HepG2 (cell line): ENCODE measurements around the gene CAPRIN1. TPM values are rescaled to one million over a fixed set of nuclear protein-coding genes. Genes with fewer than 3 reads are reported as not detected.

Experiments
- ATAC-seq: fragments of 200-7000 bp; cut with Tn5 transposase; 3 replicates; pipeline ENCODE4 v1.9.1; 2020; ENCODE audit warnings: mild to moderate bottlenecking, moderate library complexity
- BruUV-seq: library from RNA; stranded (reverse); fragments of 400-500 nt; replicated peaks from 2 replicates; lab custom pipeline; 2021; lab: Mats Ljungman, UMichigan
- CTCF ChIA-PET: fragments of 300-600 bp; formaldehyde crosslinking; extraction: SDS; loops from one replicate; lab custom pipeline; 2021; ENCODE audit warnings: low total read pairs, inconsistent platforms, low intra/inter-chr PET ratio; lab: Yijun Ruan, JAX
- POLR2A ChIA-PET: fragments of 350-600 bp; sonication (Branson Sonifier 250); formaldehyde crosslinking; loops from one replicate; lab custom pipeline; 2020; ENCODE audit warnings: antibody characterized with exemption, inconsistent platforms; lab: Yijun Ruan, JAX
- DNase-seq: peaks from one replicate; pipeline ENCODE4 v3.0.0-alpha.2; 2015; ENCODE audit warnings: low spot score
- FAIRE-seq: peaks from 3 replicates; lab custom pipeline; 2011; peaks lifted over from hg19 to GRCh38; lab: Jason Lieb, UNC
- H2AFZ ChIP-seq: one replicate; pipeline ENCODE4 v1.6.1; 2011; ENCODE audit warnings: low read length, inconsistent platforms
- H3K27ac ChIP-seq: fragments of 300-600 bp; 3 replicates; pipeline ENCODE4 v1.8.0; 2011; ENCODE audit warnings: mixed run types, mild to moderate bottlenecking, mixed read lengths, low read length, inconsistent platforms; ENCODE audit not compliant: insufficient read depth; ENCODE audit errors: extremely low read length
- H3K27me3 ChIP-seq, 2 experiments: fragments of 200-600 bp in 1 of 2; 2 replicates in 1 of 2; 3 replicates in 1 of 2; pipeline versions ENCODE4 v1.6.0 to v1.8.0; 2011; ENCODE audit warnings: low read length in 2 of 2, mild to moderate bottlenecking in 2 of 2, moderate library complexity in 2 of 2, inconsistent platforms in 1 of 2; ENCODE audit not compliant: insufficient read depth in 2 of 2, control insufficient read depth in 1 of 2
- H3K36me3 ChIP-seq, 2 experiments: fragments of 200-600 bp in 1 of 2; replicated peaks in 1 of 2; 2 replicates in 1 of 2; 3 replicates in 1 of 2; pipeline versions ENCODE4 v1.5.1 to v1.8.0; 2011; ENCODE audit warnings: low read length in 2 of 2, inconsistent platforms in 1 of 2; ENCODE audit not compliant: insufficient read depth in 2 of 2, control insufficient read depth in 1 of 2
- H3K4me1 ChIP-seq: 2 replicates; pipeline ENCODE4 v1.5.1; 2012; ENCODE audit warnings: low read length, inconsistent platforms; ENCODE audit not compliant: insufficient read depth
- H3K4me2 ChIP-seq: 2 replicates; pipeline ENCODE4 v1.6.0; 2011; ENCODE audit warnings: low read depth, low read length, inconsistent platforms
- H3K4me3 ChIP-seq, 3 experiments: fragments of 200-600 bp in 1 of 3; sonication (generic), shearing (Covaris generic) in 1 of 3; replicated peaks in 1 of 3; 2 replicates each; pipeline ENCODE4 v1.5.1; 2011 to 2016; ENCODE audit warnings: low read length in 3 of 3, inconsistent platforms in 2 of 3, low read depth in 2 of 3, mild to moderate bottlenecking in 2 of 3, control low read depth in 1 of 3, mixed read lengths in 1 of 3; ENCODE audit not compliant: insufficient read depth in 1 of 3
- H3K79me2 ChIP-seq: one replicate; pipeline ENCODE4 v1.6.1; 2011; ENCODE audit warnings: low read length, inconsistent platforms; ENCODE audit not compliant: insufficient read depth
- H3K9ac ChIP-seq: 2 replicates; pipeline ENCODE4 v1.6.0; 2011; ENCODE audit warnings: mild to moderate bottlenecking, low read depth, low read length, inconsistent platforms; ENCODE audit not compliant: insufficient read depth
- H3K9me3 ChIP-seq: 2 replicates; pipeline ENCODE4 v1.5.1; 2012; ENCODE audit warnings: mild to moderate bottlenecking, low read length
- H4K20me1 ChIP-seq: 2 replicates; pipeline ENCODE4 v1.6.0; 2011; ENCODE audit warnings: inconsistent platforms, mild to moderate bottlenecking, low read length, moderate library complexity; ENCODE audit not compliant: insufficient read depth
- AGO2 ChIP-seq: fragments of 200-400 bp; formaldehyde crosslinking; optimal IDR thresholded peaks from 2 replicates; pipeline ENCODE3; 2017; ENCODE audit warnings: mild to moderate bottlenecking, low read depth, low read length, moderate library complexity
- GABPB1 ChIP-seq: IDR thresholded peaks from 2 replicates; pipeline ENCODE4 v1.6.1; 2016; ENCODE audit warnings: mild to moderate bottlenecking, missing genetic modification reagents, moderate library complexity, missing compliant biosample characterization
- NFIC ChIP-seq: IDR thresholded peaks from 2 replicates; pipeline ENCODE4 v1.6.1; 2012; ENCODE audit warnings: mild to moderate bottlenecking, low read length, inconsistent platforms
- RBM22 ChIP-seq: fragments of 200-400 bp; formaldehyde crosslinking; optimal IDR thresholded peaks from 2 replicates; pipeline ENCODE3; 2017; ENCODE audit warnings: mild to moderate bottlenecking, low read length, moderate library complexity
- ZBTB42 ChIP-seq: sonication (generic); formaldehyde crosslinking; IDR thresholded peaks from 2 replicates; pipeline ENCODE4 v1.5.0; 2020; ENCODE audit warnings: mild to moderate bottlenecking, missing genetic modification reagents
- ZNF414 ChIP-seq: sonication (generic); formaldehyde crosslinking; IDR thresholded peaks from 2 replicates; pipeline ENCODE4 v1.5.0; 2020; ENCODE audit warnings: missing genetic modification reagents
- ZNF660 ChIP-seq: sonication (generic); formaldehyde crosslinking; IDR thresholded peaks from 2 replicates; pipeline ENCODE4 v1.5.1; 2020; ENCODE audit warnings: mild to moderate bottlenecking, low read depth, missing genetic modification reagents, borderline replicate concordance
- ZNF850 ChIP-seq: sonication (generic); formaldehyde crosslinking; conservative IDR thresholded peaks from 2 replicates; pipeline ENCODE4 v1.9.0; 2021; ENCODE audit warnings: mild to moderate bottlenecking, missing genetic modification reagents
- whole genome bisulfite sequencing: methylation state at CpG from one replicate; pipeline ENCODE4 v1.1.6; 2017; ENCODE audit warnings: low lambda C conversion rate; 5-methylcytosine and 5-hydroxymethylcytosine counted together
- in situ Hi-C: cut with HindIII; loops from 2 replicates; pipeline ENCODE4 v1.10.0; 2017; ENCODE audit warnings: low pct_unique_long_range_greater_than_20kb; ENCODE audit not compliant: extremely low pct_ligation_motif_present
- intact Hi-C: fragments of 100-400 bp; cut with micrococcal nuclease; formaldehyde crosslinking; loops from one replicate; pipeline ENCODE4 v1.10.0; 2022; ENCODE audit not compliant: unreplicated experiment
- polyA plus RNA-seq, 8 experiments: library from polyadenylated mRNA; depleted of rRNA in 3 of 8; stranded (reverse) in 7 of 8; unstranded in 1 of 8; fragments of >200 nt; fragmentation: Illumina TruSeq in 4 of 8; extraction: Trizol in 4 of 8; gene quantifications; 2 replicates each; pipeline versions ENCODE4 v1.2.1 to v1.2.3, GENCODE V29; 2011 to 2016; ENCODE audit warnings: low read depth in 4 of 8, missing spikeins in 1 of 8, mixed read lengths in 1 of 8; ENCODE audit not compliant: insufficient read depth in 1 of 8
- total RNA-seq, 5 experiments: library from RNA; depleted of rRNA; stranded (reverse); fragments of >200 nt; fragmentation: Illumina TruSeq; extraction: Trizol; gene quantifications; 2 replicates each; pipeline ENCODE4 v1.2.3, GENCODE V29; 2016; ENCODE audit warnings: low read depth in 1 of 5

The CAPRIN1 gene
- total and polyA plus RNA-seq, 2 of the 13 experiments (the other 11 are each of a cell fraction or from before 2014, with no cell fraction given), result 114 to 162 TPM

GRCh38 chr11:34148504-34149165 lies 97.1 kb downstream of the CAPRIN1 start:
- CTCF ChIA-PET, result interaction anchor here (3.3 kb wide), 1 partner anchor 211 kb away, joined by 21 read pairs; no protein-coding TSS in a partner anchor
- intact Hi-C loops, result no loop called here

GRCh38 chr11:34149274-34149673 lies 97.7 kb downstream of the CAPRIN1 start:
- POLR2A ChIA-PET, result no interaction called here

More at GRCh38 chr11:34148504-34149165, 97.1 kb downstream of the CAPRIN1 start:
- H3K79me2 ChIP-seq, result no peaks in the 10 kb centered on the region
- no peak overlapping the region for H3K27ac ChIP-seq
- WGBS, result 99% methylated on average over 16 of the region's 16 CpGs
- H3K36me3 ChIP-seq, result peaks cover 35 to 78% of the 10 kb centered on the region in 2 experiments
- no TSS peak for BruUV-seq
- POLR2A ChIA-PET, result no interaction called here
- no peak overlapping the region for H3K4me2 ChIP-seq
- in situ Hi-C loops, result no loop called here
- DNase-seq, result no peak
- H3K9me3 ChIP-seq, result no peaks in the 10 kb centered on the region
- no peaks in the 10 kb centered on the region for H4K20me1 ChIP-seq
- no peaks in the 10 kb centered on the region for H3K4me1 ChIP-seq
- H3K27me3 ChIP-seq, result no peaks in the 10 kb centered on the region
- ATAC-seq, result no peak
- H2AFZ ChIP-seq, result no peak overlapping the region
- H3K4me3 ChIP-seq, result no peak overlapping the region
- FAIRE-seq, result no peak
- TF ChIP-seq ZNF850 (CRISPR knock-in tag), result no peak
- no peak for TF ChIP-seq ZNF414
- TF ChIP-seq ZBTB42 (CRISPR knock-in tag), result no peak
- peak; percentile 23 for TF ChIP-seq AGO2
- TF ChIP-seq ZNF660 (CRISPR knock-in tag), result no peak
- TF ChIP-seq NFIC, result no peak
- no peak overlapping the region for H3K9ac ChIP-seq

More at GRCh38 chr11:34149274-34149673, 97.7 kb downstream of the CAPRIN1 start:
- H3K4me1 ChIP-seq, result no peaks in the 10 kb centered on the region
- TF ChIP-seq GABPB1 (CRISPR knock-in tag) (no peak), RBM22 (peak; percentile 28)
- CTCF ChIA-PET, result interaction anchor here (3.3 kb wide), 1 partner anchor 210 kb away, joined by 21 read pairs; no protein-coding TSS in a partner anchor
- H3K79me2 ChIP-seq, result no peaks in the 10 kb centered on the region
- H2AFZ ChIP-seq, result no peak overlapping the region
- H3K27me3 ChIP-seq, result no peaks in the 10 kb centered on the region
- DNase-seq, result no peak
- intact Hi-C loops, result no loop called here
- H3K36me3 ChIP-seq, result peaks cover 36 to 77% of the 10 kb centered on the region in 2 experiments
- in situ Hi-C loops, result no loop called here
- WGBS, result 95% methylated on average over 4 of the region's 7 CpGs
- H3K9me3 ChIP-seq, result no peaks in the 10 kb centered on the region
- ATAC-seq, result no peak
- H3K4me3 ChIP-seq, result no peak overlapping the region
- no peak overlapping the region for H3K9ac ChIP-seq
- no peak overlapping the region for H3K4me2 ChIP-seq
- no TSS peak for BruUV-seq
- no peak for FAIRE-seq
- H4K20me1 ChIP-seq, result no peaks in the 10 kb centered on the region
- H3K27ac ChIP-seq, result no peak overlapping the region
